ENCODE results near the gene EDIL3. TPM values are rescaled to one million over a fixed set of nuclear protein-coding genes. Genes with fewer than 3 reads are reported as not detected.

Gene EDIL3
- total and polyA plus RNA-seq, 2 of the 8 experiments (the other 6 are each of a cell fraction or from before 2014, with no cell fraction given), result 14.7 to 47.2 TPM

- no peak overlapping the region for H2BK120ac ChIP-seq (replicated peaks; ENCODE audit: low read depth, low read length)
- no peak overlapping the region for H3K9ac ChIP-seq (replicated peaks in 1 of 4; ENCODE audit: extremely low read depth in 1 of 4, low read depth in 3 of 4, low read length in 3 of 4)
- no peak overlapping the region for H4K91ac ChIP-seq (replicated peaks; ENCODE audit: insufficient read length, low read length)
- H2BK20ac ChIP-seq (ENCODE audit: low read length), result no peak overlapping the region
- H3K9me3 ChIP-seq (ENCODE audit: insufficient read depth in 2 of 2, low read depth in 1 of 2, low read length in 1 of 2), result no peaks in the 10 kb centered on the region
- ChIA-PET CTCF (ENCODE audit: partially characterized antibody) (interaction anchor here (0.7 to 0.9 kb wide), 2 partner anchors 71 to 951 kb away, joined by 3 read pairs; no protein-coding TSS in a partner anchor), POLR2A (ENCODE audit: partially characterized antibody) (no interaction called here)
- H3K4me3 ChIP-seq (ENCODE audit: extremely low read depth in 1 of 4, insufficient read depth in 2 of 4, low read depth in 3 of 4, low read length in 4 of 4), result no peak overlapping the region
- no peak overlapping the region for H2BK5ac ChIP-seq (ENCODE audit: low read depth, low read length)
- no peak overlapping the region for H3K4me2 ChIP-seq (ENCODE audit: insufficient read depth in 1 of 2, low read depth in 2 of 2, low read length in 2 of 2)
- TF ChIP-seq SUZ12 (IDR thresholded peaks at IDR 0.05; ENCODE audit: low read length), result no peak
- no peak for TF ChIP-seq JUND (IDR thresholded peaks at IDR 0.05; ENCODE audit: low read length)
- no peak for TF ChIP-seq SAP30 (IDR thresholded peaks at IDR 0.05; ENCODE audit: insufficient read depth, insufficient replicate concordance, low read length)
- no peak overlapping the region for H2AK5ac ChIP-seq (ENCODE audit: low read depth, low read length)
- H3K27me3 ChIP-seq (replicated peaks in 1 of 4; ENCODE audit: control insufficient read depth in 3 of 4, extremely low read depth in 1 of 4, insufficient read depth in 3 of 4, low read length in 3 of 4), result no peaks in the 10 kb centered on the region
- H4K5ac ChIP-seq (ENCODE audit: insufficient read length, low read depth, low read length), result no peak overlapping the region
- WGBS, 2 experiments (ENCODE audit: extremely low coverage in 1 of 2, insufficient coverage in 1 of 2, insufficient read length in 1 of 2, insufficient replicate concordance in 2 of 2, low coverage in 1 of 2, low lambda C conversion rate in 2 of 2, missing lambda C conversion rate in 1 of 2), result 96% methylated on average over 1 of the region's 1 CpG; no CpG with 5 or more reads in 1 of the 2 experiments
- no peak overlapping the region for H3K27ac ChIP-seq (ENCODE audit: low read depth, low read length)
- no peak overlapping the region for H2BK12ac ChIP-seq (ENCODE audit: low read depth, low read length)
- H3K23me2 ChIP-seq (ENCODE audit: low read depth, low read length), result no peaks in the 10 kb centered on the region
- no peak overlapping the region for H3K23ac ChIP-seq (ENCODE audit: insufficient read length)
- H3K79me1 ChIP-seq (ENCODE audit: low read depth, low read length), result no peaks in the 10 kb centered on the region
- H3K79me2 ChIP-seq (ENCODE audit: control insufficient read depth in 1 of 2, insufficient read depth in 2 of 2, low read length in 2 of 2), result no peaks in the 10 kb centered on the region
- no peak overlapping the region for H3K56ac ChIP-seq (replicated peaks; ENCODE audit: insufficient read length, low read depth, low read length)
- H3K4me1 ChIP-seq (replicated peaks in 1 of 4; ENCODE audit: control insufficient read depth in 3 of 4, insufficient read depth in 4 of 4, low read length in 3 of 4), result no peaks in the 10 kb centered on the region
- H3K18ac ChIP-seq (ENCODE audit: extremely low read depth, low read length), result no peak overlapping the region
- DNase-seq (ENCODE audit: low read depth in 1 of 2, low spot score in 2 of 2), result no peak
- no peaks in the 10 kb centered on the region for H4K20me1 ChIP-seq (replicated peaks in 1 of 2; ENCODE audit: control insufficient read depth in 1 of 2, insufficient read depth in 2 of 2, low read length in 2 of 2)
- no peak for FAIRE-seq
- no peak overlapping the region for H3K4ac ChIP-seq (replicated peaks; ENCODE audit: insufficient read length, low read depth, low read length)
- H2AFZ ChIP-seq (ENCODE audit: low read length), result no peak overlapping the region
- no peak overlapping the region for H4K8ac ChIP-seq (ENCODE audit: extremely low read depth, insufficient read depth, low read length)
- H3K14ac ChIP-seq (ENCODE audit: insufficient read length), result no peak overlapping the region
- no peaks in the 10 kb centered on the region for H3K36me3 ChIP-seq (ENCODE audit: control insufficient read depth in 2 of 4, insufficient read depth in 4 of 4, low read length in 3 of 4)
- H2BK15ac ChIP-seq (ENCODE audit: low read length), result no peak overlapping the region
These were observed 78.1 kb downstream of the EDIL3 start for GRCh38 chr5:84306601-84307000.

Measured in H1 (cell line).